H1 (cell line): ENCODE data around the gene MFSD2A. TPM values are rescaled to one million over a fixed set of nuclear protein-coding genes. Genes with fewer than 3 reads are reported as not detected.

Experiments
- CTBP2 ChIP-seq: IDR thresholded peaks from 2 replicates; pipeline ENCODE4 v1.7.0; 2011; ENCODE audit warnings: borderline replicate concordance, mild to moderate bottlenecking, moderate library complexity, mixed read lengths, low read length; ENCODE audit not compliant: insufficient read depth, insufficient read length
- GABPA ChIP-seq: IDR thresholded peaks from 2 replicates; pipeline ENCODE4 v1.6.1; 2011; ENCODE audit warnings: mild to moderate bottlenecking, low read length, moderate library complexity, borderline replicate concordance; ENCODE audit not compliant: insufficient read depth
- HDAC6 ChIP-seq: IDR thresholded peaks from one replicate; pipeline ENCODE4 v1.7.1; 2012; ENCODE audit warnings: low read depth, mild to moderate bottlenecking, inconsistent platforms, low read length, moderate library complexity
- POLR2AphosphoS5 ChIP-seq: IDR thresholded peaks from 2 replicates; pipeline ENCODE4 v1.6.1; 2011; ENCODE audit warnings: low read depth, low read length
- polyA plus RNA-seq, 7 experiments: library from polyadenylated mRNA; depleted of rRNA in 3 of 7; stranded (reverse) in 5 of 7; unstranded in 2 of 7; fragments of >200 nt in 5 of 7; fragments of 200-250 nt in 2 of 7; gene quantifications; 1 replicate in 5 of 7; 2 replicates in 1 of 7; 4 replicates in 1 of 7; pipeline versions ENCODE4 v1.2.1 to v1.2.3, GENCODE V29; 2011 to 2013; ENCODE audit warnings: missing spikeins in 2 of 7, mixed read lengths in 2 of 7
- total RNA-seq: library from RNA; stranded (reverse); fragmentation: NEBNext Ultra II Directional; extraction: Animal tissue kit (Norgen Biotek cat#: 25700); gene quantifications from 2 replicates; pipeline ENCODE4 v1.2.1, GENCODE V29; 2021
- TF ChIP-seq, protein P1 (sequence below): IDR thresholded peaks from 2 replicates; pipeline ENCODE4 v1.6.1; 2012; ENCODE audit warnings: inconsistent platforms

Gene MFSD2A
- total and polyA plus RNA-seq, 2 of the 8 experiments (the other 6 are each of a cell fraction or from before 2014, with no cell fraction given), result 18.3 to 25.9 TPM

DNA sequence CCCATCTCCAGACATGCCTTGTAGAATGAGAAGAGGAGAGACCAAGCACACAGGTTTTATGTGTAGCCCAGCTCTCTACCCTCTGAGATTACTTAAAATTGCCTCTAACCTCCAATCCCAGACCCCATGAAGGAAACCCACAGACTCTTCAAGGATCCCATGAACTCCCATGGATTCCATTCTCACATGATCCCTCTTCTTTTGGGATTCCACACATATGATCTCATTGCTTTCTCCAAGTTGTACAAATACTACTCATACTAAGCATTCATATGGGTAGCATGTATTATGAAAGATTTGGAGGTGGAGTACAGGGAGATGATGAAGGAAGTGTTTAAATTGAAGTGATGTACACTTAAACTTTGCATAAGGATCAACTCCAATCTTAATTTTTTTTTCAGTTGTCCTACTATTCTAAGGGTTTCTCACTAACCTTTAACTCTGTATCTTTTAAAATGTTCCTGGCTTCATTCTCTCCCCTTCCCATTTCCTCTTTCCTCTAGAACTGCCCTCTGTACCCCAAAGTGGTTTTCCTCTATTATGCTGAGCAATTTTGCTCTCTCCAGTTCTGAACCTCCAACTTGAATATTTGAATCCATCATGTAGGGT, 41.6 kb downstream of the MFSD2A start (continued):
- TF ChIP-seq CTBP2 (no peak), HDAC6 (no peak), POLR2AphosphoS5 (no peak), GABPA (no peak)
- TF ChIP-seq, protein P1, sequence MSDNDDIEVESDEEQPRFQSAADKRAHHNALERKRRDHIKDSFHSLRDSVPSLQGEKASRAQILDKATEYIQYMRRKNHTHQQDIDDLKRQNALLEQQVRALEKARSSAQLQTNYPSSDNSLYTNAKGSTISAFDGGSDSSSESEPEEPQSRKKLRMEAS, result no peak
